ENCODE results near the gene SPEN.

DNA sequence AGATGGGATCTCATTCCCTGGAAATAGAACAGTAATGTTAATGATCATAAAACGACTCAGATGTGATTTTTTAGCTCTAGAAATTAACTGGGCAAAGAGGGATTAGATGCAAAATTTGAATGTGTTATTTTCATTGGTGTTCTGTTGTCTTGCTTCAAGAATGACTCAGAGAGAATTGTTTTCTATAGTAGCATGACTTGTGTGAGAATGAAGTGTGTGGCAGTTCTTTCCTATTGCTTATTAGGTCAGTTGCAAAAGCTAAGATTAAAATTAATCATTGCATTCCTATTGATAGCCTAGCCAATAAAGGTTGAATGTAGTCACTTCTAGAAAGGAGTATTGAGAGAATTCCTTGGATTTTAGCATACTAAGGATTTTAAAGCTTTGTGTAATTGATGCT, 22.9 kb downstream of the SPEN start:
- TF ChIP-seq, protein P1, sequence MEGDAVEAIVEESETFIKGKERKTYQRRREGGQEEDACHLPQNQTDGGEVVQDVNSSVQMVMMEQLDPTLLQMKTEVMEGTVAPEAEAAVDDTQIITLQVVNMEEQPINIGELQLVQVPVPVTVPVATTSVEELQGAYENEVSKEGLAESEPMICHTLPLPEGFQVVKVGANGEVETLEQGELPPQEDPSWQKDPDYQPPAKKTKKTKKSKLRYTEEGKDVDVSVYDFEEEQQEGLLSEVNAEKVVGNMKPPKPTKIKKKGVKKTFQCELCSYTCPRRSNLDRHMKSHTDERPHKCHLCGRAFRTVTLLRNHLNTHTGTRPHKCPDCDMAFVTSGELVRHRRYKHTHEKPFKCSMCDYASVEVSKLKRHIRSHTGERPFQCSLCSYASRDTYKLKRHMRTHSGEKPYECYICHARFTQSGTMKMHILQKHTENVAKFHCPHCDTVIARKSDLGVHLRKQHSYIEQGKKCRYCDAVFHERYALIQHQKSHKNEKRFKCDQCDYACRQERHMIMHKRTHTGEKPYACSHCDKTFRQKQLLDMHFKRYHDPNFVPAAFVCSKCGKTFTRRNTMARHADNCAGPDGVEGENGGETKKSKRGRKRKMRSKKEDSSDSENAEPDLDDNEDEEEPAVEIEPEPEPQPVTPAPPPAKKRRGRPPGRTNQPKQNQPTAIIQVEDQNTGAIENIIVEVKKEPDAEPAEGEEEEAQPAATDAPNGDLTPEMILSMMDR (IDR thresholded peaks at IDR 0.05) = no peak
- TF ChIP-seq SIN3A (IDR thresholded peaks at IDR 0.05; ENCODE audit: borderline replicate concordance, insufficient read depth, low read depth, low read length) (no peak), POLR2AphosphoS5 (IDR thresholded peaks at IDR 0.05; ENCODE audit: low read depth, low read length) (no peak), TCF7L2 (IDR thresholded peaks at IDR 0.05; ENCODE audit: low read depth, low read length) (no peak)

Measured in Panc1 (cell line).